Measurements from ENCODE around the gene REEP3.
A peak's percentile ranks its signal among the peaks of the same experiment; 100 is the strongest.

REEP3 gene

DNA sequence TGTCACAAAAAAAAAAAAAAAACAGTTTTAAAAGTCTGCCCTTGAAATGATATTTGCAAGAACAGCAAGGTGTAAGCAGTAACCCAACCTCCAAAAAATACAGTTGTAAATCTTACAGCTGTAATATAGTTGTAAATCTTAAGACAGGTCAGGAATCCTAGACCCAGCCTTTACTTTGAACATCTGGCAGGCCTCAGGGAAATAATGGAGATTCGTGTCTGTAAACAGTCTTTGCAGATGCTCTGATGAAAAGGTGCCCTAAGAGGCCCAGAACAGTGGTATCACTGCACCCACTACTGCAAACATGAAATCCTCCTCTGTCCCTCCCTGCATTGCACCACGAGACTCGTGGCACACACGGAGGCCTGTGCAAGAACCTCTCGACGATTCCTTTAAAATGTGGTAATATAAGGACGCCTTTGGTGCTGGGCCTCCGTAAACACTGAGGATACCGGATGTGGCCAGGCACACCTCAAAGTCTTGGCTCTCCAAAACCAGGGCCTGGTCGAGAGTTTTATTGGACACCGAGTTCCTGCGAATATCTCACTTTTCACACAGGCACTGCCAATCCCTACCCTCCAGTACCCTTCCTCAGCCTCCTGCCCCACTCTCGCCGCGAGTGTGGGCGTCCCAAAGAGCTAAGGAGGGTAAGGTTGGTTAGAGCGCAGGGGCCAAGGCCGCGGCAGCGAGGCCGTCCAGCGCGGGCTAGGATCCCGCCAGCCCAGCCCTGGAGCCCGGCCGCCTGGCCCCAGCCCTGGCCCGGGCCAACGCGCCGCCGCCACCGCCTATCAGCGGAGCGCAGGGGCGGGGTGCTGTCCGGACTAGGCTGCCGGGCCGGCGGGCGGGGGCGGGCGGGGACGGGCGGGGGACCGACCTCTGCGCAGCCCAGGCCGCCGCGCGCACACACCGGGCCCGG, at the start of gene REEP3:
Gene REEP3, plus strand, starts transcription at position 902 of the 916 bp plus-strand sequence. CDS start 145 bp downstream, outside the sequence.
- H3K4me1 ChIP-seq, result peaks cover 0 to 72% (median 31%) of the 10 kb centered on the region in 4 donors
- intact Hi-C loops (cut with DNase I; ENCODE audit: low total_unique reads), result loop anchor here (5.0 to 10.0 kb wide), 2 partner anchors 64 to 253 kb away; no protein-coding TSS in a partner anchor

DNA sequence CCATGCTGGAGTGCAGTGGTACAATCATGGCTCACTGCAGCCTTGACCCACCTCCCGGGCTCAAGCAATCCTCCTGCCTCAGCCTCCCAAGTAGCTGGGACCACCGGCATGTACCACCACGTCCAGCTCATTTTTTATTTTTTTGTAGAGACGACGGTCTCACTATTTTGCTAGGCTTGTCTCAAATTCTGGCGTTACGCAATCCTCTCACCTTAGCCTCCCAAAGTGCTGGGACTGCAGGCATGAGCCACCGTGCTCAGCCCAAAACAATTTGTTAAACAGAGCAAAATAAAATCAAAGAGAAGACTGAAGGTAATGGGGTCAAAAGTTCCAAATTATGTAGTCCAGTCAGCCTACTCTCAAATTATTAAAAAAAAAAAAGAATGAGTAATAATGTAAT, 46.7 kb upstream of the REEP3 start:
- Histone ChIP-seq H3K4me1 (peaks cover 0 to 20% (median 2%) of the 10 kb centered on the region in 4 donors), H3K27ac (no peak overlapping the region), H3K4me3 (no peak overlapping the region), H3K27me3 (no peaks in the 10 kb centered on the region), H3K9me3 (no peaks in the 10 kb centered on the region), H3K36me3 (no peaks in the 10 kb centered on the region)
- no peak for TF ChIP-seq CTCF (IDR thresholded peaks at IDR 0.05)
- DNase-seq, result no peak
- intact Hi-C loops (cut with DNase I; ENCODE audit: low total_unique reads), result no loop called here

More for the DNA sequence above, at the start of gene REEP3:
- DNase-seq, result peak; percentile 47 to 83
- Histone ChIP-seq H3K27me3 (no peaks in the 10 kb centered on the region), H3K27ac (peak within 1 kb of the TSS; percentile 97 to 99), H3K9me3 (no peaks in the 10 kb centered on the region), H3K36me3 (no peaks in the 10 kb centered on the region), H3K4me3 (peak within 1 kb of the TSS; percentile 72 to 91)
- TF ChIP-seq CTCF (IDR thresholded peaks at IDR 0.05), result no peak

DNA sequence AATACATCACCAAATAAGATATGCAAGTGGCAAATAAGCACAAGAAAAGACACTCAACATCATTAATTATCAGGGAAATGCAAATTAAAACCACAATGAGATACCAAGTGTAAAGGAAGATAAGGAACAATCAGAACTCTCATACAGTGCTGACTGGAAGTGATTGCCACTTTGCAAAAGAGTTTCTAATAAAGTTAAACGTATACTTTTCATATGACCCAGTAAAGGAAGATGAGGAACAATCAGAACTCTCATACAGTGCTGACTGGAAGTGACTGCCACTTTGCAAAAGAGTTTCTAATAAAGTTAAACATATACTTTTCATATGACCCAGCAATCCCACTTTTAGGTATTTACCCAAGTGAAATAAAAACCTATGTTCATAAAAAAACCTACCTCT, 43.3 kb upstream of the REEP3 start:
- peaks cover 0 to 13% (median 0%) of the 10 kb centered on the region in 4 donors for H3K4me1 ChIP-seq
- no peak for DNase-seq
- no peaks in the 10 kb centered on the region for H3K9me3 ChIP-seq

DNA sequence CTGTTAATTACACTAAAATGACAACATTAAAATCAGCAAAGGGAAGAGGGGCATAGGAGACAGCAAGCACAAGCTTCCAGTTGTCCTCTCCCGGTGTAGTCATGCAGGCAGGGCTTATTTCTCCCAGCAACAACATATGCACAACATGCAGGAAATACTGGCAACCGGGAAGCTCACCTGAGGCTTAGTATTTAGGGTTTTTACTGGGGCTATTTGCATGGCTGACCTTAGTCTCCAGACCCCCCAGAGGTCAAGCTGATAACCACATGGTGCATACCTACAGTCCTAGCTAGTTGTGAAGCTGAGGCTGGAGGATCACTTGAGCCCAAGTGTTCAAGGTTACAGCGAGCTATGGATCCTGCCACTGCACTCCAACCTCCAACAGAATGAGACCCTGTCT, 42.6 kb upstream of the REEP3 start:
- no peak overlapping the region for H3K27ac ChIP-seq
- no peaks in the 10 kb centered on the region for H3K9me3 ChIP-seq
- H3K27me3 ChIP-seq, result no peaks in the 10 kb centered on the region
- TF ChIP-seq CTCF (IDR thresholded peaks at IDR 0.05), result no peak
- H3K36me3 ChIP-seq, result no peaks in the 10 kb centered on the region
- no peak for DNase-seq
- H3K4me3 ChIP-seq, result no peak overlapping the region
- intact Hi-C loops (cut with DNase I; ENCODE audit: low total_unique reads), result no loop called here
- H3K4me1 ChIP-seq, result peaks cover 0 to 13% (median 0%) of the 10 kb centered on the region in 4 donors

More for the DNA sequence above, 43.3 kb upstream of the REEP3 start:
- Histone ChIP-seq H3K27ac (no peak overlapping the region), H3K4me3 (no peak overlapping the region), H3K36me3 (no peaks in the 10 kb centered on the region), H3K27me3 (no peaks in the 10 kb centered on the region)
- TF ChIP-seq CTCF (IDR thresholded peaks at IDR 0.05), result no peak
- intact Hi-C loops (cut with DNase I; ENCODE audit: low total_unique reads), result no loop called here

GRCh38 chr10:63480237-63480636, 41.0 kb upstream of the REEP3 start:
- Histone ChIP-seq H3K9me3 (no peaks in the 10 kb centered on the region), H3K27me3 (no peaks in the 10 kb centered on the region), H3K4me3 (no peak overlapping the region), H3K36me3 (no peaks in the 10 kb centered on the region), H3K27ac (no peak overlapping the region), H3K4me1 (peaks cover 0 to 16% (median 0%) of the 10 kb centered on the region in 4 donors)
- intact Hi-C loops (cut with DNase I; ENCODE audit: low total_unique reads), result no loop called here
- TF ChIP-seq CTCF (IDR thresholded peaks at IDR 0.05), result no peak
- DNase-seq, result no peak
